ENCODE data around the gene OPRM1.
"Not testable (repeated sequence)": the region's sequence is repeated elsewhere in the genome, so short reads cannot be mapped to it uniquely, and the experiment has no call there.

Gene OPRM1

DNA sequence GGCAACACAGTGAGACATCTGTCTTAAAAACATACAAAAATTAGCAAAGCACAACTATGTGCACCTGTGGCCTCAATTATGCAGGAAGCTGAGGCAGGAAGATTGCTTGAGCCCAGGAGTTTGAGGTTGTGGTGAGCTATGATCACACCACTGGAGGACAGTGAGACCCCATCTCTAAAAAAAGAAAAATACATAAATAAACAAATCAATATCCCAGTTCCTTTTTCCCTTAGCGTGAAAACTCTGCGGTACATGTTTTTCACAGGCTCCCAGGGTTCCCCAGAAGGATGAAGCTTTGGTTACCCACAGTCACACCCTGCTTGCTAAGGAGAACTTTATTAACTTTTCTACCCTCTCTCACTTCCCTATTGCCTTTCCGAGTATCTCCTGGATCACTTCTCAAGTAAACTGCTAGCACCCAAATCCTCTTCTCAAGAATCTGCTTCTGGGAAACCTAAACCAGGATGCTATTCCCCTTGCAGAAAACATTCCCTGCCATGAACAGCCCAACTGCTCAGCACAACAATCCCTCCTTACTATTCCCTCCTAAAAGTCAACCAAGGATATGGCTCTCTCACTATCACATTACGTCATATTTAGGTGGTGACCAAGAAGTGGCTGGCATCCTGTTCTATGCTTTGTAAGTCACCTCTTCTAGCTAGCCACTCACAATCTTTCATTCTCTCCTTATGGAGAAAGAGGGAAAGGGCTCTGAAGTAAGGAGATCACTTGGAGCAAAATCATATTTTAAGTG lies 195.2 kb downstream of the OPRM1 start:
- DNase-seq (ENCODE audit: insufficient read length, low spot score) (no peak), FAIRE-seq (peak; percentile 96)

DNA sequence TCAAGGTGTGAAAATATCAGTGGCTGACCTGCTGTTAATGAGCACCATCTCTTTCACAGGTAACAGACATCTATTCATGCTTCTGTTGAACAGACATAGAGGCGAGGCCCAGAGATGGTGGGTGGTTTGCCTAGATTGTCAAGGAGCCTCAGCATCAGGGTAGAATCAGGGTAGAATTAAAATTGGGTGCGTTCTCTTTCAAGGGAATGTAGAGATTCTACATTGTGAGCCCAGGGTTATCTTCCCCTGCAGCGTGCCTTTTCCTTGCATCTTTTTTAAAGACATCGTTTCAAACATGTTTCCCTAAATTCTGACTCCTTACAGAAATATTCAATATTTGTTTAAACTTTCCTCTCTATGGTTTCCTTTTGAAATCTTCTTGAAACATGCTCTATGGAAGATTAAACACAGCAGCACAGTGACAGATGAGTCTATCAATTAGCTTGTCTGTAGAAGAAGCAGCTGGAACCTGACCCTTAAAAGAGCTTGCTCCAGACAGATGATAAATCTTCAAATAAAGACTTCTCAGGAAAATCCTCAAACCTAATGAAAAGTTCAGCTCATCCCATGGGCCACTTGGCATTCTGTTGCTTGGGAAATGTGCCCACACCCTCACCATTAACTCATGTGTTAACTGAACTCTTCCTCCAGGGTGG lies 197.7 kb downstream of the OPRM1 start:
- DNase-seq (ENCODE audit: insufficient read length, low spot score): no peak
- no peak for FAIRE-seq

- FAIRE-seq: no peak
- no peak for DNase-seq (ENCODE audit: insufficient read length, low spot score)
Measured at GRCh38 chr6:154238831-154239230, 199.8 kb downstream of the OPRM1 start.

DNA sequence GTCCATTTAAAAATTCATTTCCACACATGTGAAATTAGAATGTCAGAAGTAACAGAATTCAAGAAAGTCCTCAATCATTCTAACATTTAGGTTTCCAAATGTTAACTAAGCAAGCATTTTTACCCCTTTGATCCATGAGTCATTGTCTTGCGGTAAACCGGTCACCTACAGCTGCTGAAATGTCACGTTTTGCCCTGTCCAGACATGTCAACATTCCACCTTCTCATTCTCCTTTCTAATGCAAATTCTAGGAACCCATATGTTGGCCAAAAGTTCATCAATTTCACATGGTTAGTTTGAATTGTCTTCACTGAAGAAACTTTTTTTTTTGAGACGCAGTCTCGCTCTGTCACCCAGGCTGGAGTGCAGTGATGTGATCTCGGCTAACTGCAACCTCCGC lies 200.4 kb downstream of the OPRM1 start:
- DNase-seq (ENCODE audit: insufficient read length, low spot score): no peak
- FAIRE-seq: no peak

DNA sequence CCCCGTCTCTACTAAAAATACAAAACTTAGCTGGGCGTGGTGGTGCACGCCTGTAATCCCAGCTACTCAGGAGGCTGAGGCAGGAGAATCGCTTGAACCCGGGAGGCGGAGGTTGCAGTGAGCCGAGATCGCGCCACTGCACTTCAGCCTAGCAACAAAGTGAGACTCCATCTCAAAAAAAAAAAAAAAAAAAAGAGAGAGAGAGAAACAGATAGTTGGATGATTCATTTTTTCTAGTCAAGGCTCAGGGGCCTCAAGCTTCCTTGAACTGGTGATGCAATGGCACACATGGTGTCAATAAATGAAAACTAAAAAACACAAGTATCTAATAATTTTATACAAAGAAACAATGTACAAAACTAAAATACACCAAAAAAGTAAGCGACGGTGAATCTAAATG lies 202.0 kb downstream of the OPRM1 start:
- DNase-seq (ENCODE audit: insufficient read length, low spot score); FAIRE-seq: not testable (repeated sequence)

GRCh38 chr6:154241581-154241980 lies 202.5 kb downstream of the OPRM1 start:
- FAIRE-seq (peak; percentile 47), DNase-seq (ENCODE audit: insufficient read length, low spot score) (no peak)

DNA sequence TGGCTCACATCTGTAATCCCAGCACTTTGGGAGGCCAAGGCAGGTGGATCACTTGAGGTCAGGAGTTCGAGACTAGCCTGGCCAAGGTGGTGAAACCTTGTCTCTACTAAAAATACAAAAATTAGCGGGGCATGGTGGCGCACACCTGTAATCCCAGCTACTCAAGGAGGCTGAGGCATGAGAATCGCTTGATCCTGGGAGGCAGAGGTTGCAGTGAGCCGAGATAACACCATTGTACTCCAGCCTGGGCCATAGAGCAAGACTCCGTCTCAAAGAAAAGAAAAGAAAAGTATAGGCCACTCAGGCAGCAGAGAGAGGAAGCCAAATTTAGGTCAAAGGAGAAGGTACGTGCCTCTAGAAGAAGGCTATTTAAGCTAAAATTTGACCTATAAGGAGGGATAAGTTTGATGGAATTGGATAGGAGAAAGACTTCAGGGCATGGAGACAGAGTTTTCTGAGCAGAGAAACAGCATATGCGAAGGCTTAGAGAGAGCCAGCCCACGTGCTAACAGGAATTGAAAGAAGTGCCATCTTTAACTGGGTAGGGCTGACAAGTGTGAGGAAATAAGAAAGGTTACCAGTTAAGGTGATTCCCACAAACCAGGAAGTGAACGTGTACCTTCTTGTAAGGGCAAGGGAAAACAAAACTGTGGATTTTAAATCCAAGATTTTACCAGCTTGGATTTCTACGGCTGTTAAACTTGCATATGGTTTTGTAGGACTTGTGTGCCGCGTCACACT lies 203.7 kb downstream of the OPRM1 start:
- FAIRE-seq: peak; percentile 4
- DNase-seq (ENCODE audit: insufficient read length, low spot score): no peak

DNA sequence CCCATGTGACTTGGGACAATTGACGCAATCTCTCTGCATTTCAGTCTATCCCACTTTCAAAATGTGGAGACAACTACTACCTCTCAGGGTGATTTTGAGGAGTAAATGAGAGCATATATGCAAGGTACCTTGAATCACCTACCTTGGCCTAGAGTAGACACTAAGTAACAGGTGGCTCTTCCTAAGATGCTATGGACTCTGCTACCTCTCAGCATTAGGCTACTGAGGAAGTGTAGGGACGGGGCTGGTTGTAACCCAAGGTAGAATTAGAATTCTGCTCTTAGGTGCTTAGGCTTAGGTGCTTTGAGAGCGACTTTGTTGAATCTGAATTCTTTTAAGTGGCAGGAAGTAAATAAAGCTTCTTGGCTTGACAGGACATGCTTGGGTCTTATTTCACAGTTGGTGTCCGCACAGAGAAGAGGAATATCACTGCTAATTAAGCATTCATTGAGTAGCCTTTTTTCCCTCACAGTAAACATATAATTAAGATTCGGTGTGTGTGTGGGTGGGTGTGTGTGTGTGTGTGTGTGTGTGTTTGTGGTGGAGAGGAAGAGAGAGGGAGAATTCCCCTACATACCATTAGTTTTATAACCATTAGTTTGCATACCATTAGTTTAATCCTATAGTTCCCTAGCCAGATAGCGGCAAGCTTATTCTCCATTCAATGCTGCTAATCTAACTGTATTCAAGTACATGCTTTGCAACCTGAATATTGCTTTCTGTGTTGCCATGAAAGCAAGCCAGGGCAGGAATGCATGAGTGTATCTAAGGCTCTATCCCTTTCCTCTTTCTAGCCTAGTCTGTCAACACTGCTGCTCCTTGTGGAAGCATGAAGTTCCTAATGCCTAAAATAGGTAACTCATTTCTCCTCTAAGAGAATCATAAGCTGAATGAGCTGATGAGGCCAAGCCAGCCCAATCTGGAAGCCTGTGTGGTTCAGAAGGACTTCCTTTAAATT lies 205.0 kb downstream of the OPRM1 start:
- no peak for DNase-seq (ENCODE audit: insufficient read length, low spot score)
- FAIRE-seq: peak; percentile 80

- FAIRE-seq (no peak), DNase-seq (ENCODE audit: insufficient read length, low spot score) (no peak)
Measured at GRCh38 chr6:154245506-154245905, 206.5 kb downstream of the OPRM1 start.

GRCh38 chr6:154246723-154247118 lies 207.7 kb downstream of the OPRM1 start:
- DNase-seq (ENCODE audit: insufficient read length, low spot score): no peak
- FAIRE-seq: no peak

- DNase-seq (ENCODE audit: insufficient read length, low spot score) (no peak), FAIRE-seq (peak; percentile 96)
Measured at GRCh38 chr6:154247119-154247861, 208.2 kb downstream of the OPRM1 start.

- DNase-seq (ENCODE audit: insufficient read length, low spot score) (no peak), FAIRE-seq (peak; percentile 98)
Measured at GRCh38 chr6:154249499-154250298, 210.7 kb downstream of the OPRM1 start.

- FAIRE-seq: no peak
Measured at GRCh38 chr6:154251116-154251515, 212.1 kb downstream of the OPRM1 start.

GRCh38 chr6:154252678-154253077 lies 213.6 kb downstream of the OPRM1 start:
- FAIRE-seq (peak; percentile 68), DNase-seq (ENCODE audit: insufficient read length, low spot score) (no peak)

More at GRCh38 chr6:154251116-154251515, 212.1 kb downstream of the OPRM1 start:
- no peak for DNase-seq (ENCODE audit: insufficient read length, low spot score)

DNA sequence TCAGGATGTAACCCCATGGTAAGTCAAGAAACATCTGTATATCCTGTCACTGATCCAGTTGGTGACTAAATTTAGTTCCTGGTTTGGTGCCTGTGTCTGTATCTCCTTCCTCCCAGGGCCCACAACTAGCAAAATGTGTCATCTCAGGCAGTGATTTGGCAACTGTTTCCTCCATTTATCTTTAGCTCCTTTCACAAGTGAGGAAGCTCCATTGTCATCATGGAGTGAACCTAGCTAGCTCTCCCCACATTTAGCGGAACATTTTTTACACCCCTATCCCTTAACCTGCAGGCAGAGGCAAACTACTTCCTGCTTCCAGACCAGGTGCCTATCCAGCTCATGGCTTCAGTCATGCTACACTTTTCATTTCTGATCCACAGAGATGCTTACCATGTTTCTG lies 218.0 kb downstream of the OPRM1 start:
- DNase-seq (ENCODE audit: insufficient read length, low spot score) (no peak), FAIRE-seq (peak; percentile 92)

DNA sequence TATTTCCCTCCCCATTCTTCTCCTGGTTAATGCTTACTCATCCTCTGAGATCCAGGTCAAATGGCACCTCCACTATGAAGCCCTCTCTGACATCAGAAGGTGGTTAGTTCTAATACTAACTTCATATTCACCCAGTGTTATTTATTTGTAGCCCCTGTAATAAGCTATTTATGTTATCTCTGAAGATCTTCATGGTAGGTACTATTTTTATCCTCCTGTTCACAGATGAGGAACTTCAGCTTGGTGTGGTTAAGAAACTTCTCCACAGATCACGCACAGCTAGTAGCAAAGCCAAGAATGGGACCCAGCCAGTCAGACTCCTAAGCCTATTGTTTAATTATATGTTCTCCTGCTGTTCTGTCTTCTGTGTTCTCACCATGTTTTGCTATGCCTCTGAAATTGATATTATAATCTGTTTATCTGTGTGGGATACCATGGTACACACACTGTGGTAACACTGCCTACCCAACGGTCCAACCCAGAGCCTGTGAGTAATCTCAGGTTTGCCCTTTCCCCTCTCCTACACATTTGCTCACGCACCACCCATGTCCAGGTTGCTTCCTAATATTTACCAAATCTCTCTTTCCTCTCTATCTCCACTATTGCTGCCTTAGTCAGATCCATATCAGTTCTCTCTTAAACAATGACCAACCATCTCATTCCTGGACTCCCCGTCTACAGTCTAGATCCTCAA lies 219.2 kb downstream of the OPRM1 start:
- DNase-seq (ENCODE audit: insufficient read length, low spot score) (no peak), FAIRE-seq (peak; percentile 97)

- DNase-seq (ENCODE audit: insufficient read length, low spot score) (no peak), FAIRE-seq (peak; percentile 87)
Measured at GRCh38 chr6:154261688-154262397, 222.8 kb downstream of the OPRM1 start.

All from GM19239 (cell line).